GM21737 (cell line): Measurements from ENCODE around the gene USE1.
"Not testable (repeated sequence)": the region's sequence is repeated elsewhere in the genome, so short reads cannot be mapped to it uniquely, and the experiment has no call there.

Source experiments
- ATAC-seq: cut with Tn5 transposase; IDR thresholded peaks from one replicate; pipeline ENCODE4 v1.9.1; 2021; ENCODE audit warnings: mild to moderate bottlenecking, moderate library complexity; ENCODE audit not compliant: unreplicated experiment

USE1 gene, protein sequence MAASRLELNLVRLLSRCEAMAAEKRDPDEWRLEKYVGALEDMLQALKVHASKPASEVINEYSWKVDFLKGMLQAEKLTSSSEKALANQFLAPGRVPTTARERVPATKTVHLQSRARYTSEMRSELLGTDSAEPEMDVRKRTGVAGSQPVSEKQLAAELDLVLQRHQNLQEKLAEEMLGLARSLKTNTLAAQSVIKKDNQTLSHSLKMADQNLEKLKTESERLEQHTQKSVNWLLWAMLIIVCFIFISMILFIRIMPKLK

GRCh38 chr19:17215127-17215971 is at the start of gene USE1:
USE1 (plus strand) TSS chr19:17215357; CDS start chr19:17215406, 49 bp downstream.
- peak; percentile 53 for ATAC-seq

DNA sequence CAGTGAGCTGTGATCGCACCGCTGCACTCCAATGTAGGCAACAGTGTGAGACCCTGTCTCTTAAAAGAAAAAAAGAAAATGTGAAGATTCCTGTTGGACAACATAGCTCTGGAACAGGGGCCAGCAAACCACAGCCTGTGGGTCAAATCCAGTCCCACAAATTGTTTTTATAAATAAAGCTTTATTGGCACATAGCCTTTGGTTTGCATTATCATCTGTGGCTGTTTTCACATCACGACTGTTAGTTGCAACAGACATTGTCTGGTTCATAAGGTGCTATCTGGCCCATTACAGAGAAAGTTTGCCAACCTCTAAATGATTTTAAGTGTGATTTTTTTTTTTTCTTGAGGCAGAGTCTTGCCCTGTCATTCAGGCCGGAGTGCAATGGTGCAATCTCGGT is 49.4 kb upstream of the USE1 start:
- no peak for ATAC-seq

- ATAC-seq, result no peak
These were observed 44.4 kb upstream of the USE1 start for GRCh38 chr19:17170538-17171297.

DNA sequence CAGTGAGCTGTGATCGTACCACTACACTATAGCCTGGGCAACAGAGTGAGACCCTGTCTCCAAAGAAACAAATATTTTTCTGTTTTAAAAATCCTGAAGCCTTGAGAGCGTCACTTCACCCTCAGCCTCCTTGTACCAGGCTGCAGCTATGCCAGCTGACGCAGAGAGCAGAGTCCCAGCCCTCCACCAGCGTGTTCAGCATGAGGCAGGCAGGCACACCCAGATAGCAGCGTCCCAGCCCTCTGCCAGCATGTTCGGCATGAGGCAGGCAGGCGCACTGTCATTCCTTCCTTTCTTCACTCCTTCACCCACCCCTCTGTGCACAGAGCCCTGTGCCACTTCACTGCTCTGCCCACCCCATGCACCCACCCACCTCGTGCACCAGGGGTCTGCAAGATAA is 43.3 kb upstream of the USE1 start:
- ATAC-seq, result no peak

DNA sequence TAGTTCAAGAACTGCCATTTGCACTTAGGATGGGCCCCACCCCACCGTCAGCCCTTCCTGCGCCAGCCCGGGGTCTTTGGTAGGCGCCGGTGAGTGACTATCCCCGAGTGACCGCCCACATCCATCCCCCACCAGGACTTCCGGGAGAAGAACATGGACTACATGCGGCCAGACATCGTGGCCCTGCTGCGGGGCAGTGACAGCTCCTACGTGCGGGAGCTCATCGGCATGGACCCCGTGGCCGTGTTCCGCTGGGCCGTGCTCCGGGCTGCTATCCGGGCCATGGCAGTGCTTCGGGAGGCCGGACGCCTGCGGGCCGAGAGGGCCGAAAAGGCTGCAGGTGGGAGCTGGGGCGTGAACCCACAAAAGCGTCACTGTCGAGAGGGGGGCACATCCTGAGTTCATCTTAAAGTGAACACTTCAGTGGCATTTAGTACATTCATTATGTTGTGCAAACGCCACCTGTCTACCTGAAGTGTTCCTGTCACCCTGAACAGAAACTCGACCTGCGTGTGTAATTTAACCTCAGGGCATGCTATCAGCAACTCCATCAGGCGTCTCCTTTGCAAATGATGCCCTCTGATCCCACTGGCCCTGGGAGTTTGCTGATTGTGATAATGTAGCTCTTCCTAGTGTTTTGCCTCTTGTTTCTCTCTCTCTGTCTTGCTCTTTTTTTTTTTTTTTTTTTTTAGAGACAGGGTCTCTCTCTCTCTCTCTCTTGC is 42.4 kb upstream of the USE1 start:
- ATAC-seq, result no peak

- no peak for ATAC-seq
These were observed 36.9 kb upstream of the USE1 start for GRCh38 chr19:17178291-17178690.

GRCh38 chr19:17180997-17181702 is 34.0 kb upstream of the USE1 start:
- no peak for ATAC-seq

DNA sequence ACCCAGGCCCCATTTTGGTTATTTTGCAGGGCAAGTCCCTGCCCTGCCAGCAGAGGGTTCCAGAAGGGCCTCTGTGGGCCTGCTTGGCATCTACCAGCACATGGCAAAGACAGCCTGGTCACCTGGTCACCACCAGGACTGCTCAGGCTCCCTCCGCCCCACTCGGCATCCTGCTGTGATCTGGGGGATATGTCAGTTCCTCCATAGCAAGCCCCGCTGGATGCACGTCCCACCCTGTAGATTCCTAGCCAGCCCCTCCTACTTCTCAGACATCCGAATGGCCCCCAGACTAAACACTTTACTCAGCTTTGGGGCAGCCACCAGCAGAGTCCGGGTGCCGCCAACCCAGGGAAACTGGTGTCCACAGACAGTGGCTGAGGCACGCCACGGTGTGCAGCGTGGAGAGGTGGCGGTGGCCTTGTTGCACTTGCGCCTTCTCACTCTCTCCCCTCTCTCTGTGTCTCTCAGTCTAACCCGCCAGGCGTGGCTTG is 31.8 kb upstream of the USE1 start:
- no peak for ATAC-seq

DNA sequence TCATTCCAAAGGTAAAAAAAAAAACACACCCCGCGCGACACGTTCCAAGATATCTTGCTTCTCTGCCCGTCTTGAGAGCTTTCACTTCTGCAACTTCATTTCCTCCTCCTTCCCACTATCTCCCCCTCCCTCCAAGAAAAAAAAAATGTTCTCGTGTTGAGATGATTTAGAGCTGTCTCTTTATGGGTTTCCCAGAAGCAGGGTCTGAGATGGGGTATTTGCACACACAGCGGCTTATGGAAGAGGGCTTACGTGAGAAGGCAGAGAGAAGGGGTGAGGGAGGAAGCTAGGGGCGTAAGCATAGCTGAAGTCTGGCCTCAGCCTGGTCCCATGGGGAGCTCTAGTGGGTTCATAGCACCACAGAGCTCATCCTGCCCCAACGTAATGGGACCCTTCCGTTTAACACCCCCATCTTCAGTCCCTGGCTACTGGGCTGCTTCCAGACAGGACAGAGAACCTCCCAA is 31.3 kb upstream of the USE1 start:
- ATAC-seq, result no peak

GRCh38 chr19:17184371-17184841 is 30.8 kb upstream of the USE1 start:
- no peak for ATAC-seq

GRCh38 chr19:17185590-17185989 is 29.6 kb upstream of the USE1 start:
- no peak for ATAC-seq

DNA sequence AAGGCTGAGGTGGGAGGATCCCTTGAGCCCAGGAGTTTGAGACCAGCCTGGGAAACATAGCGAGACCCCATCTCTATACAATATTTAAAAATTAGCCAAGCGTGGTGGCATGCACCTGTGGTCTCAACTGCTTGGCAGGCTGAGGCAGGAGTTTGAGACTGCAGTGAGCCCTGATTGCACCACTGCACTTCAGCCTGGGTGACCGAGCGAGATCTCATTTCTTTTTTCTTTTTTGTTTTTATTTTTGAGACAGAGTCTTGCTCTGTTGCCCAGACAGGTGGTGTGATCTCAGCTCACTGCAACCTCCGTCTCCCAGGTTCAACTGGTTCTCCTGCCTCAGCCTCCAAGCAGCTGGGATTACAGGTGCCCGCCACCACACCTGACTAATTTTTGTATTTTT is 23.4 kb upstream of the USE1 start:
- not testable (repeated sequence) for ATAC-seq

DNA sequence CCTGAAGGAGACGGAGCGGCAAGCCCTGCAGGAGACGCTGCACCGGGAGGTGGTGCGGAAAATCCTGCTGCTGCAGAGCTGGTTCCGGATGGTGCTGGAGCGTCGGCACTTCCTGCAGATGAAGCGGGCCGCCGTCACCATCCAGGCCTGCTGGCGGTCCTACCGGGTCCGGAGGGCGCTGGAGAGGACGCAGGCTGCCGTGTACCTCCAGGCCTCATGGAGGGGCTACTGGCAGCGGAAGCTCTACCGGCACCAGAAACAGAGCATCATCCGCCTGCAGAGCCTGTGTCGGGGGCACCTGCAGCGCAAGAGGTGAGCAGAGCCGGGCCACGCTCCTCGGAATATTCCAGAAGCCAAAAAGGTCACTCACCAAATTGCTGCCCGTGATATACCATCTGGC is 22.4 kb upstream of the USE1 start:
- no peak for ATAC-seq

- no peak for ATAC-seq
These were observed 20.5 kb upstream of the USE1 start for GRCh38 chr19:17194608-17195007.

DNA sequence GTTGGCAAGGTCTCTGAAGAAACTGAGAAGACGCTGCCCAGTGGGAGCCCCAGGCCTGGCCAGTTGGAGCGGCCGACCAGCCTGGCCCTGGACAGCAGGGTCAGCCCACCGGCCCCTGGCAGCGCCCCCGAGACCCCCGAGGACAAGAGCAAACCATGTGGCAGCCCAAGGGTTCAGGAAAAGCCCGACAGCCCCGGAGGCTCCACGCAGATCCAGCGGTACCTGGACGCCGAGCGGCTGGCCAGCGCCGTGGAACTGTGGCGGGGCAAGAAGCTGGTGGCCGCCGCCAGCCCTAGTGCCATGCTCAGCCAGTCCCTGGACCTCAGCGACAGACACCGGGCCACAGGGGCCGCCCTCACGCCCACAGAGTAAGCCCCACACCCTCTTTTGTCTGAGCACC is 20.1 kb upstream of the USE1 start:
- ATAC-seq, result no peak

DNA sequence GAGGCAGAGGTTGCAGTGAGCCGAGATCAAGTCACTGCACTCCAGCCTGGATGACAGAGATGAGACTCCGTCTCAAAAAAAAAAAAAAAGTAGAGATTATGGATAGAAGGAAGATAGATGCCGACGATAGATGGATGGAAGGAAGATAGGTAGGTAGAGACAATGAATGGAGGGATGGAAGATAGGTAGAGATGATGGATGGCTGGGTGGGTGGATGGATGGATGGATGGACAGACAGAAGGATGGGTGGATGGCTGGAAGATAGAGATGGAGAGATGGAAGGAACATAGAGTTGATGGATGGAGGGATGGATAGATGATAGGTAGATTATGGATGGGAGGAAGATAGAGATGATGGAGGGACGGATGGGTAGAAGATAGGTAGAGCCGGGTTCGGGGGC is 18.5 kb upstream of the USE1 start:
- no peak for ATAC-seq

GRCh38 chr19:17197666-17198065 is 17.5 kb upstream of the USE1 start:
- ATAC-seq, result no peak

DNA sequence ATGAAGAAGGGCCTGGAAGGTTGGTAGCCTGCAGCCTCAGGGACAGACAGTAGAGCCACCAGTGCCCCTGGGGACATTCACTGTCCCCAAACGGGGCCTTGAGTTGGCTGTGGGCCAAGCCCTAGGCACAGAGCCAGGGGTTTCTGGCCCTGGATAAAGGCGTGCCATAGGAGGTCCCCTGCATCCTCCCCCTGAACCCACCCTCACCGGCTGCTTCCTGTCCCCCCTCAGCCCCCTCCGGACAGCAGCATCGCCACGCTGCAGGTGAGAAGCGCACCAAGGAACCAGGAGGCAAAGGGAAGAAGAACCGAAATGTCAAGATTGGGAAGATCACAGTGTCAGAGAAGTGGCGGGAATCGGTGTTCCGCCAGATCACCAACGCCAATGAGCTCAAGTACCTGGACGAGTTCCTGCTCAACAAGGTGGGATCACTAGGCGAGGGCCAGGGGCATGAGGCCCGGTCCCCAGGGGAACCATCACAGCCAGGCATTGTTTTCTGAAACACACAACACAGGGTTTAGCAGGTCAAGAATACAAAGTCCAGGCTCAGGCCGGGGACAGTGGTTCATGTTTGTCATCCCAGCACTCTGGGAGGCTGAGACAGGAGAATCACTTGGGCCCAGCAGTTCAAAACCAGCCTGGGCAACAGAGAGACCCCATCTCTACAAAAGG is 14.6 kb upstream of the USE1 start:
- ATAC-seq, result no peak

DNA sequence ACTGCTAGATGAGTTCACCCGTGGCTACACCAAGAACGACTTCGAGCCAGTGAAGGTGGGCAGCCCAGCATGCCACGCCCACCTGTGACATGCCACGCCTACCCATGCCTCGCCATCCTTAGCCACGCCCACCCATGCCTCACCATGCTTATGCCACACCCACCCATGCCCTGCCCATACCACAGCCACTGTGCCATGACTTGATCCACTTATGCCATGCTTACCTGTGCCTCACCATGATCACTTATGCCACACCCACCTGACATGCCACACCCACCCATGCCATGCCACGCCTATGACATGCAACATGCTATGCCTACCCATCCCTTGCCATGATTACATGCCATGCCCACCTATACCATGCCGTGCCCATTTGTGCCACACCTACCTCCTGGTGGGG is 12.9 kb upstream of the USE1 start:
- no peak for ATAC-seq
